HEK293 (cell line): ENCODE data around the gene MBP.

ENCODE experiments used
- CTCF ChIA-PET: fragments of 350-600 bp; formaldehyde crosslinking; extraction: SDS; loops from one replicate; lab custom pipeline; 2021; ENCODE audit warnings: antibody characterized with exemption; lab: Yijun Ruan, JAX
- POLR2A ChIA-PET: fragments of 300-600 bp; formaldehyde crosslinking; extraction: SDS; loops from one replicate; lab custom pipeline; 2020; ENCODE audit warnings: antibody characterized with exemption, inconsistent platforms; lab: Yijun Ruan, JAX
- H3K27ac ChIP-seq: fragments of 200-500 bp; sonication (Bioruptor generic); 2 replicates; pipeline ENCODE4 v1.5.1; 2014; ENCODE audit warnings: low read depth, low read length, control low read depth, inconsistent platforms; ENCODE audit errors: extremely low read depth
- H3K36me3 ChIP-seq, 2 experiments: fragments of 200-500 bp in 1 of 2; sonication (Bioruptor generic) in 1 of 2; 1 replicate in 1 of 2; 2 replicates in 1 of 2; pipeline ENCODE4 v1.5.1; 2014 to 2017; ENCODE audit warnings: inconsistent platforms in 2 of 2, low read length in 2 of 2; ENCODE audit not compliant: control insufficient read depth in 2 of 2, insufficient read depth in 1 of 2
- H3K4me1 ChIP-seq: fragments of 200-500 bp; sonication (Bioruptor generic); 2 replicates; pipeline ENCODE4 v1.5.1; 2014; ENCODE audit warnings: mild to moderate bottlenecking, low read length, inconsistent platforms; ENCODE audit not compliant: control insufficient read depth, insufficient read depth
- H3K4me3 ChIP-seq: 2 replicates; pipeline ENCODE4 v1.5.1; 2011; ENCODE audit warnings: low read depth, mild to moderate bottlenecking, control low read depth, low read length, moderate library complexity
- H3K9me3 ChIP-seq: fragments of 200-500 bp; sonication (Bioruptor generic); 2 replicates; pipeline ENCODE4 v1.5.1; 2014; ENCODE audit warnings: low read depth, low read length, inconsistent platforms; ENCODE audit not compliant: control insufficient read depth, insufficient read depth
- BCL11A ChIP-seq: fragments of 450-650 bp; formaldehyde crosslinking; IDR thresholded peaks from 2 replicates; pipeline ENCODE4 v1.5.1; 2016; ENCODE audit warnings: low read depth, missing biosample characterization, missing genetic modification characterization
- EGR2 ChIP-seq: fragments of 450-650 bp; formaldehyde crosslinking; IDR thresholded peaks from 2 replicates; pipeline ENCODE4 v1.5.1; 2016; ENCODE audit warnings: low read depth, missing biosample characterization, missing genetic modification characterization
- TRIM28 ChIP-seq: IDR thresholded peaks from 2 replicates; pipeline ENCODE4 v1.6.1; 2011; ENCODE audit warnings: low read length, control low read depth, borderline replicate concordance
- ZFHX2 ChIP-seq: fragments of 450-650 bp; formaldehyde crosslinking; conservative IDR thresholded peaks from 2 replicates; pipeline ENCODE4 v1.5.1; 2016; ENCODE audit warnings: missing biosample characterization, missing genetic modification characterization
- ZNF138 ChIP-seq: fragments of 450-650 bp; formaldehyde crosslinking; IDR thresholded peaks from 2 replicates; pipeline ENCODE4 v1.5.1; 2016; ENCODE audit warnings: missing biosample characterization, missing genetic modification characterization, borderline replicate concordance
- ZNF157 ChIP-seq: fragments of 450-650 bp; formaldehyde crosslinking; IDR thresholded peaks from 2 replicates; pipeline ENCODE4 v1.5.1; 2016; ENCODE audit warnings: missing biosample characterization, missing genetic modification characterization
- ZNF266 ChIP-seq: fragments of 450-650 bp; formaldehyde crosslinking; IDR thresholded peaks from 2 replicates; pipeline ENCODE4 v1.5.1; 2016; ENCODE audit warnings: missing biosample characterization, missing genetic modification characterization, low read depth
- ZNF426 ChIP-seq: fragments of 450-650 bp; formaldehyde crosslinking; IDR thresholded peaks from 2 replicates; pipeline ENCODE4 v1.5.1; 2017; ENCODE audit warnings: missing biosample characterization, missing genetic modification characterization, mild to moderate bottlenecking, inconsistent platforms, moderate library complexity
- ZNF473 ChIP-seq: fragments of 450-650 bp; formaldehyde crosslinking; IDR thresholded peaks from 2 replicates; pipeline ENCODE4 v1.5.1; 2017; ENCODE audit warnings: missing biosample characterization, missing genetic modification characterization
- ZNF610 ChIP-seq: fragments of 450-650 bp; formaldehyde crosslinking; IDR thresholded peaks from 2 replicates; pipeline ENCODE4 v1.5.1; 2016; ENCODE audit warnings: missing biosample characterization, missing genetic modification characterization, borderline replicate concordance
- ZNF701 ChIP-seq: fragments of 450-650 bp; formaldehyde crosslinking; IDR thresholded peaks from 2 replicates; pipeline ENCODE4 v1.5.1; 2016; ENCODE audit warnings: missing biosample characterization, missing genetic modification characterization
- ZNF777 ChIP-seq: fragments of 450-650 bp; formaldehyde crosslinking; IDR thresholded peaks from 2 replicates; pipeline ENCODE4 v1.5.1; 2017; ENCODE audit warnings: missing biosample characterization, missing genetic modification characterization, borderline replicate concordance
- ZNF785 ChIP-seq: fragments of 450-650 bp; formaldehyde crosslinking; IDR thresholded peaks from 2 replicates; pipeline ENCODE4 v1.5.1; 2016; ENCODE audit warnings: missing biosample characterization, missing genetic modification characterization
- ZNF791 ChIP-seq: fragments of 450-650 bp; formaldehyde crosslinking; IDR thresholded peaks from 2 replicates; pipeline ENCODE4 v1.5.1; 2016; ENCODE audit warnings: missing biosample characterization, missing genetic modification characterization
- TF ChIP-seq, protein P1 (sequence below): fragments of 450-650 bp; formaldehyde crosslinking; IDR thresholded peaks from 2 replicates; pipeline ENCODE4 v1.5.1; 2016; ENCODE audit warnings: missing biosample characterization, missing genetic modification characterization
- TF ChIP-seq, protein P2 (sequence below): fragments of 450-650 bp; formaldehyde crosslinking; IDR thresholded peaks from 2 replicates; pipeline ENCODE4 v1.5.1; 2016; ENCODE audit warnings: missing biosample characterization, missing genetic modification characterization
- TF ChIP-seq, protein P3 (sequence below): fragments of 450-650 bp; formaldehyde crosslinking; IDR thresholded peaks from 2 replicates; pipeline ENCODE4 v1.5.1; 2017; ENCODE audit warnings: missing biosample characterization, missing genetic modification characterization
- TF ChIP-seq, protein P4 (sequence below): fragments of 450-650 bp; formaldehyde crosslinking; IDR thresholded peaks from 2 replicates; pipeline ENCODE4 v1.5.1; 2017; ENCODE audit warnings: missing biosample characterization, mild to moderate bottlenecking, missing genetic modification characterization, moderate library complexity
- TF ChIP-seq, protein P5 (sequence below): IDR thresholded peaks from 2 replicates; pipeline ENCODE4 v1.6.1; 2011; ENCODE audit warnings: mild to moderate bottlenecking, low read depth, low read length, borderline replicate concordance

The MBP gene

DNA sequence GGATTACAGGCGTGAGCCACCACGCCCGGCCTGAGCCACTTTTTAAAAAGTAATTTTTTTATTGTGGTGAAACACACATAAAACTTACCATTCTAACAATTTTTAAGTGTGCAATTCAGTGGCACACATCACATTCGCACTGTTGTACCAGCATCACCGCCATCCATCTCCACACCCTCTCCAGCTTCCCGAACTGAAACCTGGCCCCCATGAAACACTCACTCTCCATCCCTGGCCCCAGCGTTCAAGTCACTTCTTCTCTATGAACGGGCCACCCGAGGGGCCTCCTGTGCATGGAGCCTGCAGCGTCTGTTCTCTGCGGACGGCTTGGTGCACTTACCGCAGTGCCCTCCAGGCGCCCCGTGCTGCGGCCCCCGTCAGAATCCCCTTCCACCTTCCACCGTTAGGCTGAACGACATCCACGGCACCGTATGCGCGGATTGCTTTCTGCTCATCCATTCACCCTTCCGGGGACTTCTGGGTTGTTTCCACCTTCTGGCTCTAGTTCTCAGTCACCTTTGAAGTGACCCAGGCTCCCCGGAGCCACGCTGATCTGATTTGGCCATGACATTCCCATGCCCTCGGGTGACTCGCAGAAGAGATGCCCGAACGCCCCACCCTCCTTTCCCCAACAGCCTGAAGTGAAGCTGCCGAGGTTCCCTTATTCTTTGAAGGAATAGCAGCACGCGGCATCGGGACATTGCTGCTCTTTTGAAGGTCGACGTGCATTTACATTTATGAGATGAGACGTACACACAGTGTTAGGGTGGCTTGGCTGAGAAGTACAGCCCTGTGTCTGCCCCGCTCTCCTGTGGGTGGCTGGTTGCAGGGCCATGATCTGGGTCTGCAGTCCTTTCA is 134.4 kb downstream of the MBP start:
- Histone ChIP-seq H3K4me1 (peaks cover 4% of the 10 kb centered on the region), H3K27ac (no peak overlapping the region), H3K9me3 (no peaks in the 10 kb centered on the region), H3K36me3 (no peaks in the 10 kb centered on the region), H3K4me3 (no peak overlapping the region)
- CTCF ChIA-PET = interaction anchor here (0.5 to 3.5 kb wide), 7 partner anchors 9 to 653 kb away, joined by 3 to 40 read pairs (median 14); no protein-coding TSS in a partner anchor
- TF ChIP-seq ZNF777 (no peak), EGR2 (tag by site-specific recombination) (no peak), ZNF473 (tag by site-specific recombination) (no peak), ZNF266 (tag by site-specific recombination) (no peak), ZNF426 (tag by site-specific recombination) (no peak), ZNF157 (no peak), BCL11A (tag by site-specific recombination) (no peak), ZNF791 (no peak), ZNF610 (tag by site-specific recombination) (no peak), ZFHX2 (tag by site-specific recombination) (no peak), ZNF701 (tag by site-specific recombination) (no peak), ZNF785 (tag by site-specific recombination) (no peak), TRIM28 (no peak), ZNF138 (tag by site-specific recombination) (no peak)
- TF ChIP-seq, protein P1, sequence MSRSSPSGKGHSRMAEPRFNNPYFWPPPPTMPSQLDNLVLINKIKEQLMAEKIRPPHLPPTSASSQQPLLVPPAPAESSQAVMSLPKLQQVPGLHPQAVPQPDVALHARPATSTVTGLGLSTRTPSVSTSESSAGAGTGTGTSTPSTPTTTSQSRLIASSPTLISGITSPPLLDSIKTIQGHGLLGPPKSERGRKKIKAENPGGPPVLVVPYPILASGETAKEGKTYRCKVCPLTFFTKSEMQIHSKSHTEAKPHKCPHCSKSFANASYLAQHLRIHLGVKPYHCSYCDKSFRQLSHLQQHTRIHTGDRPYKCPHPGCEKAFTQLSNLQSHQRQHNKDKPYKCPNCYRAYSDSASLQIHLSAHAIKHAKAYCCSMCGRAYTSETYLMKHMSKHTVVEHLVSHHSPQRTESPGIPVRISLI = no peak
- TF ChIP-seq, protein P2, sequence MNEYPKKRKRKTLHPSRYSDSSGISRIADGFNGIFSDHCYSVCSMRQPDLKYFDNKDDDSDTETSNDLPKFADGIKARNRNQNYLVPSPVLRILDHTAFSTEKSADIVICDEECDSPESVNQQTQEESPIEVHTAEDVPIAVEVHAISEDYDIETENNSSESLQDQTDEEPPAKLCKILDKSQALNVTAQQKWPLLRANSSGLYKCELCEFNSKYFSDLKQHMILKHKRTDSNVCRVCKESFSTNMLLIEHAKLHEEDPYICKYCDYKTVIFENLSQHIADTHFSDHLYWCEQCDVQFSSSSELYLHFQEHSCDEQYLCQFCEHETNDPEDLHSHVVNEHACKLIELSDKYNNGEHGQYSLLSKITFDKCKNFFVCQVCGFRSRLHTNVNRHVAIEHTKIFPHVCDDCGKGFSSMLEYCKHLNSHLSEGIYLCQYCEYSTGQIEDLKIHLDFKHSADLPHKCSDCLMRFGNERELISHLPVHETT (tag by site-specific recombination) = no peak
- TF ChIP-seq, protein P3, sequence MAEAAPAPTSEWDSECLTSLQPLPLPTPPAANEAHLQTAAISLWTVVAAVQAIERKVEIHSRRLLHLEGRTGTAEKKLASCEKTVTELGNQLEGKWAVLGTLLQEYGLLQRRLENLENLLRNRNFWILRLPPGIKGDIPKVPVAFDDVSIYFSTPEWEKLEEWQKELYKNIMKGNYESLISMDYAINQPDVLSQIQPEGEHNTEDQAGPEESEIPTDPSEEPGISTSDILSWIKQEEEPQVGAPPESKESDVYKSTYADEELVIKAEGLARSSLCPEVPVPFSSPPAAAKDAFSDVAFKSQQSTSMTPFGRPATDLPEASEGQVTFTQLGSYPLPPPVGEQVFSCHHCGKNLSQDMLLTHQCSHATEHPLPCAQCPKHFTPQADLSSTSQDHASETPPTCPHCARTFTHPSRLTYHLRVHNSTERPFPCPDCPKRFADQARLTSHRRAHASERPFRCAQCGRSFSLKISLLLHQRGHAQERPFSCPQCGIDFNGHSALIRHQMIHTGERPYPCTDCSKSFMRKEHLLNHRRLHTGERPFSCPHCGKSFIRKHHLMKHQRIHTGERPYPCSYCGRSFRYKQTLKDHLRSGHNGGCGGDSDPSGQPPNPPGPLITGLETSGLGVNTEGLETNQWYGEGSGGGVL (tag by site-specific recombination) = no peak
- TF ChIP-seq, protein P4, sequence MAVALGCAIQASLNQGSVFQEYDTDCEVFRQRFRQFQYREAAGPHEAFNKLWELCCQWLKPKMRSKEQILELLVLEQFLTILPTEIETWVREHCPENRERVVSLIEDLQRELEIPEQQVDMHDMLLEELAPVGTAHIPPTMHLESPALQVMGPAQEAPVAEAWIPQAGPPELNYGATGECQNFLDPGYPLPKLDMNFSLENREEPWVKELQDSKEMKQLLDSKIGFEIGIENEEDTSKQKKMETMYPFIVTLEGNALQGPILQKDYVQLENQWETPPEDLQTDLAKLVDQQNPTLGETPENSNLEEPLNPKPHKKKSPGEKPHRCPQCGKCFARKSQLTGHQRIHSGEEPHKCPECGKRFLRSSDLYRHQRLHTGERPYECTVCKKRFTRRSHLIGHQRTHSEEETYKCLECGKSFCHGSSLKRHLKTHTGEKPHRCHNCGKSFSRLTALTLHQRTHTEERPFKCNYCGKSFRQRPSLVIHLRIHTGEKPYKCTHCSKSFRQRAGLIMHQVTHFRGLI = no peak
- TF ChIP-seq, protein P5, sequence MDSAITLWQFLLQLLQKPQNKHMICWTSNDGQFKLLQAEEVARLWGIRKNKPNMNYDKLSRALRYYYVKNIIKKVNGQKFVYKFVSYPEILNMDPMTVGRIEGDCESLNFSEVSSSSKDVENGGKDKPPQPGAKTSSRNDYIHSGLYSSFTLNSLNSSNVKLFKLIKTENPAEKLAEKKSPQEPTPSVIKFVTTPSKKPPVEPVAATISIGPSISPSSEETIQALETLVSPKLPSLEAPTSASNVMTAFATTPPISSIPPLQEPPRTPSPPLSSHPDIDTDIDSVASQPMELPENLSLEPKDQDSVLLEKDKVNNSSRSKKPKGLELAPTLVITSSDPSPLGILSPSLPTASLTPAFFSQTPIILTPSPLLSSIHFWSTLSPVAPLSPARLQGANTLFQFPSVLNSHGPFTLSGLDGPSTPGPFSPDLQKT = no peak
- POLR2A ChIA-PET = no interaction called here
